Activated gamma-delta T cell treated with anti-CD3 and anti-CD28 coated beads, Interleukin-2, amount 50 U/mL, for 16 hours (primary cell): ENCODE measurements around the gene TUB.

Experiments
- DNase-seq: peaks from one replicate; pipeline ENCODE4 v3.0.0-alpha.2; 2020; ENCODE audit warnings: low read depth

Gene TUB

GRCh38 chr11:8108421-8108820 lies 27.4 kb downstream of the TUB start:
- DNase-seq: no peak

- DNase-seq: no peak
Observed at GRCh38 chr11:8109675-8110074, 28.7 kb downstream of the TUB start.

- no peak for DNase-seq
Observed at GRCh38 chr11:8110396-8110795, 29.4 kb downstream of the TUB start.

- DNase-seq: no peak
Observed at GRCh38 chr11:8111636-8112035, 30.6 kb downstream of the TUB start.

- no peak for DNase-seq
Observed at GRCh38 chr11:8122173-8122764, 41.3 kb downstream of the TUB start.

GRCh38 chr11:8126649-8127289 lies 45.8 kb downstream of the TUB start:
- no peak for DNase-seq

GRCh38 chr11:8127447-8127846 lies 46.4 kb downstream of the TUB start:
- DNase-seq: no peak

GRCh38 chr11:8138526-8138925 lies 57.5 kb downstream of the TUB start:
- DNase-seq: no peak

- DNase-seq: no peak
Observed at GRCh38 chr11:8149726-8150125, 68.7 kb downstream of the TUB start.
